Ovary (tissue), 3 donors: ENCODE measurements around the gene CNTD1.

Experiments
- CTCF ChIP-seq, 3 donors: fragments of 450-650 bp in 2 of 3; fragments of 200-600 bp in 1 of 3; IDR thresholded peaks; one replicate each; pipeline versions ENCODE4 v1.5.1 to v1.8.0; 2016 to 2022; ENCODE audit warnings: antibody characterized with exemption in 3 of 3, mild to moderate bottlenecking in 1 of 3
- EP300 ChIP-seq: sonication (generic); formaldehyde crosslinking; IDR thresholded peaks from one replicate; pipeline ENCODE4 v1.6.1; 2017; ENCODE audit warnings: antibody characterized with exemption
- POLR2A ChIP-seq: fragments of 450-650 bp; IDR thresholded peaks from one replicate; pipeline ENCODE4 v1.6.1; 2017; ENCODE audit warnings: antibody characterized with exemption, mild to moderate bottlenecking, moderate library complexity
- donor health status: DM: no; HTN: no; CAD: no.

DNA sequence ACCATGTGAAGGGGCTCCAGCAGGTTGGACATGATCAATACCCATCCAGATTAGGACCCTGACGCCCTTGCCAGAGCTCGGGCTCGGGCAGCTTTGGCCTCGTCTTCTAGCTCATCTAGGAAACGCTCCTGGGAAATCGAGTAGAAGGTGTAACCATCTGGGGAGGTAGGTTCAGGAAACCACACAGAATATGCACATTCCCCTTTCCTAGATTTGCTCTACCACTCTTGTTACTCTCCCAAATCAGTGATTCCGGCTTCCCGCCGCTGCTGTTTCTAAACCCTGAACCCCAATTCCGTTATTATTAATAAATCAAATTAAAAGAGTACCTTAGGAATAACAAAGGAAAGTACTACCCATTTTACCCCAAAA lies 664 bp upstream of the CNTD1 start:
- TF ChIP-seq CTCF (IDR thresholded peaks at IDR 0.05) (no peak), EP300 (no peak), POLR2A (no peak)
